Measurements from ENCODE around the gene KMT2D. TPM values are rescaled to one million over a fixed set of nuclear protein-coding genes. Genes with fewer than 3 reads are reported as not detected.

The KMT2D gene
- total and polyA plus RNA-seq, 2 of the 8 experiments (the other 6 are each of a cell fraction or from before 2014, with no cell fraction given), result 9.1 to 86.3 TPM

DNA sequence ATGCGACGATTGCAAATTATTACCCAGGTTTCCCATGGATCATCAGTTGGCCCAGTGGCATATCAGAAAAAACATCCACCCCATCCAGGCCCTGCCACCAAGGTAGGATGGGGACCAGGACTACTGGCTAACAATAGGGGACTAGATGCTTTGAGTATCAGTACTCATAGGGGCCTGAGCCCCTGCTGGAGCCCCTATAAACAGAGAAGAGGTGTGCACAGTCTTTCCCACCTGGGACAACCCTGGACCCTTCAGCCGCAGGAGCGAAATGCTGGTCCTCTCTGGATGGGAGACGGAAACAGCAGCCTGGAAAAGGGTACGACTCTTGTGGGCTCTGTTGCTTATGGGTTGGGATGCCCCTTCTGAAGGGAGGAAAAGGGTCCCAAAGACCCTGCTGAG, 28.3 kb upstream of the KMT2D start (continued):
- TF ChIP-seq, protein P1, sequence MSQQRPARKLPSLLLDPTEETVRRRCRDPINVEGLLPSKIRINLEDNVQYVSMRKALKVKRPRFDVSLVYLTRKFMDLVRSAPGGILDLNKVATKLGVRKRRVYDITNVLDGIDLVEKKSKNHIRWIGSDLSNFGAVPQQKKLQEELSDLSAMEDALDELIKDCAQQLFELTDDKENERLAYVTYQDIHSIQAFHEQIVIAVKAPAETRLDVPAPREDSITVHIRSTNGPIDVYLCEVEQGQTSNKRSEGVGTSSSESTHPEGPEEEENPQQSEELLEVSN (IDR thresholded peaks at IDR 0.05), result no peak
- TF ChIP-seq, protein P2, sequence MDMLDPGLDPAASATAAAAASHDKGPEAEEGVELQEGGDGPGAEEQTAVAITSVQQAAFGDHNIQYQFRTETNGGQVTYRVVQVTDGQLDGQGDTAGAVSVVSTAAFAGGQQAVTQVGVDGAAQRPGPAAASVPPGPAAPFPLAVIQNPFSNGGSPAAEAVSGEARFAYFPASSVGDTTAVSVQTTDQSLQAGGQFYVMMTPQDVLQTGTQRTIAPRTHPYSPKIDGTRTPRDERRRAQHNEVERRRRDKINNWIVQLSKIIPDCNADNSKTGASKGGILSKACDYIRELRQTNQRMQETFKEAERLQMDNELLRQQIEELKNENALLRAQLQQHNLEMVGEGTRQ (IDR thresholded peaks at IDR 0.05; ENCODE audit: low read length), result no peak

Measured in H1 (cell line).